ENCODE measurements around the gene CLK2. TPM values are rescaled to one million over a fixed set of nuclear protein-coding genes. Genes with fewer than 3 reads are reported as not detected.
A peak's percentile ranks its signal among the peaks of the same experiment; 100 is the strongest.

Gene CLK2
- polyA plus RNA-seq (2011; rRNA removed) (40.5 and 42.6 TPM in 2 replicates), polyA minus RNA-seq (2011; rRNA and poly(A)+ RNA removed) (61.7 and 68.9 TPM in 2 replicates)

GRCh38 chr1:155273343-155274245, at the start of gene CLK2:
Gene CLK2 (minus strand): TSS chr1:155273504. CDS start chr1:155270977, 2,527 bp downstream.
- ChIA-PET CTCF (interaction anchor here (1.0 to 5.0 kb wide), 2 partner anchors 23 to 66 kb away, joined by 3 to 56 read pairs; no protein-coding TSS in a partner anchor), POLR2A (interaction anchor here (0.5 to 1.8 kb wide), 15 partner anchors 10 to 470 kb away, joined by 3 to 13 read pairs (median 4); partner anchors contain the start of gene SCAMP3)
- H3K4me3 ChIP-seq (ENCODE audit: low read depth, low read length) = peak within 1 kb of the TSS; percentile 89
- peak; percentile 78 for DNase-seq (ENCODE audit: low read depth, low spot score)
- no peaks in the 10 kb centered on the region for H3K27me3 ChIP-seq (ENCODE audit: control insufficient read depth, insufficient read depth, low read length)
- H3K27ac ChIP-seq (ENCODE audit: low read depth, low read length) = peak within 1 kb of the TSS; percentile 83
- H3K9me3 ChIP-seq (ENCODE audit: control insufficient read depth, insufficient read depth, low read length) = no peaks in the 10 kb centered on the region
- no peak for TF ChIP-seq CTCF (IDR thresholded peaks at IDR 0.05; ENCODE audit: low read depth, low read length)

DNA sequence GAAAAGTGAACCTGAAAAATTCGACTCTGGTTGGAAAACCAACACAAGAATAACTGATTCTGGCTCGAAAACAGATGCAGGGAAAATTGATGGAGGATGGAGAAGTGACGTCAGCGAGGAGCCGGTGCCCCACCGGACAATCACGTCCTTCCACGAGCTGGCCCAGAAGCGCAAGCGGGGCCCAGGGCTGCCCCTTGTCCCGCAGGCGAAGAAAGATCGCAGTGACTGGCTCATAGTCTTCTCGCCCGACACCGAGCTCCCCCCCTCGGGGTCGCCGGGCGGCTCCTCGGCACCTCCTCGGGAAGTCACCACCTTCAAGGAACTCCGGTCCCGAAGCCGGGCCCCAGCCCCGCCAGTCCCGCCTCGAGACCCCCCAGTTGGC, 49.3 kb upstream of the CLK2 start:
- no peak for TF ChIP-seq CTCF (IDR thresholded peaks at IDR 0.05; ENCODE audit: low read depth, low read length)
- CTCF ChIA-PET = interaction anchor here (1.0 to 3.2 kb wide), 9 partner anchors 9 to 270 kb away, joined by 3 to 62 read pairs (median 5); partner anchors contain the start of genes FDPS, HCN3 and KRTCAP2
- peak overlapping the region; percentile 82 for H3K4me3 ChIP-seq (ENCODE audit: low read depth, low read length)
- peak overlapping the region; percentile 52 for H3K27ac ChIP-seq (ENCODE audit: low read depth, low read length)
- H3K9me3 ChIP-seq (ENCODE audit: control insufficient read depth, insufficient read depth, low read length) = no peaks in the 10 kb centered on the region; the same call in 1 of the 2 replicates
- POLR2A ChIA-PET = interaction anchor here (1.1 to 2.6 kb wide), 2 partner anchors 49 to 241 kb away, joined by 4 to 11 read pairs; partner anchors contain the start of genes ASH1L and CLK2
- no peak for DNase-seq (ENCODE audit: low read depth, low spot score)
- H3K27me3 ChIP-seq (ENCODE audit: control insufficient read depth, insufficient read depth, low read length) = no peaks in the 10 kb centered on the region

GRCh38 chr1:155321639-155322503, 48.6 kb upstream of the CLK2 start:
- CTCF ChIA-PET = interaction anchor here (1.0 to 3.2 kb wide), 10 partner anchors 8 to 270 kb away, joined by 3 to 62 read pairs (median 4); partner anchors contain the start of genes FDPS, HCN3 and KRTCAP2
- POLR2A ChIA-PET = interaction anchor here (1.1 to 2.6 kb wide), 3 partner anchors 14 to 241 kb away, joined by 3 to 11 read pairs (median 4); partner anchors contain the start of genes ASH1L, CLK2 and FDPS
- peak overlapping the region; percentile 31 for H3K27ac ChIP-seq (ENCODE audit: low read depth, low read length)
- no peaks in the 10 kb centered on the region; the same call in 1 of the 2 replicates for H3K9me3 ChIP-seq (ENCODE audit: control insufficient read depth, insufficient read depth, low read length)
- no peak for TF ChIP-seq CTCF (IDR thresholded peaks at IDR 0.05; ENCODE audit: low read depth, low read length)
- DNase-seq (ENCODE audit: low read depth, low spot score) = no peak
- H3K4me3 ChIP-seq (ENCODE audit: low read depth, low read length) = peak overlapping the region; percentile 82
- H3K27me3 ChIP-seq (ENCODE audit: control insufficient read depth, insufficient read depth, low read length) = no peaks in the 10 kb centered on the region

- Histone ChIP-seq H3K4me3 (ENCODE audit: low read depth, low read length) (peak within 1 kb of the TSS; percentile 82), H3K9me3 (ENCODE audit: control insufficient read depth, insufficient read depth, low read length) (no peaks in the 10 kb centered on the region; the same call in 1 of the 2 replicates), H3K27ac (ENCODE audit: low read depth, low read length) (peak within 1 kb of the TSS; percentile 11), H3K27me3 (ENCODE audit: control insufficient read depth, insufficient read depth, low read length) (no peaks in the 10 kb centered on the region)
- ChIA-PET POLR2A (interaction anchor here (0.5 to 1.6 kb wide), 5 partner anchors 9 to 327 kb away, joined by 3 to 10 read pairs (median 3); partner anchors contain the start of gene FDPS), CTCF (interaction anchor here (1.3 to 3.2 kb wide), 5 partner anchors 14 to 70 kb away, joined by 3 to 62 read pairs (median 10); partner anchors contain the start of genes FDPS and HCN3)
- DNase-seq (ENCODE audit: low read depth, low spot score) = no peak
- no peak for TF ChIP-seq CTCF (IDR thresholded peaks at IDR 0.05; ENCODE audit: low read depth, low read length)
Measured at GRCh38 chr1:155320661-155321617, 47.6 kb upstream of the CLK2 start, which contains the start of gene RUSC1. Gene RUSC1 (plus strand): TSS chr1:155320894. CDS start chr1:155321774, 880 bp downstream.

Measured in AG04450 (cell line).